Endothelial cell of umbilical vein (primary cell): ENCODE data around the gene GSTCD. TPM values are rescaled to one million over a fixed set of nuclear protein-coding genes. Genes with fewer than 3 reads are reported as not detected.

ENCODE experiments used
- BruUV-seq: library from RNA; stranded (reverse); fragments of 400-500 nt; replicated peaks from 2 replicates; lab custom pipeline; 2021; lab: Mats Ljungman, UMichigan
- CTCF ChIA-PET: fragments of 300-600, 350-600 bp; sonication (Branson Sonifier 250); formaldehyde crosslinking; loops from one replicate; lab custom pipeline; 2021; ENCODE audit warnings: antibody characterized with exemption, inconsistent platforms; lab: Charles Lee
- POLR2A ChIA-PET: fragments of 300-600, 350-600 bp; sonication (Branson Sonifier 250); formaldehyde crosslinking; loops from one replicate; lab custom pipeline; 2021; ENCODE audit warnings: antibody characterized with exemption, inconsistent platforms; lab: Charles Lee
- DNase-seq: peaks from one replicate; pipeline ENCODE4 v3.0.0-alpha.2; 2011; ENCODE audit warnings: low read depth, low spot score
- FAIRE-seq: peaks from 2 replicates; lab custom pipeline; 2011; peaks lifted over from hg19 to GRCh38; lab: Jason Lieb, UNC
- H2AFZ ChIP-seq: 2 replicates; pipeline ENCODE4 v1.6.0; 2012; ENCODE audit warnings: low read depth, low read length, control low read depth, inconsistent platforms
- H3K27ac ChIP-seq: 2 replicates; pipeline ENCODE4 v1.5.1; 2011; ENCODE audit warnings: low read depth, mild to moderate bottlenecking, control low read depth, low read length, moderate library complexity; ENCODE audit not compliant: insufficient read depth
- H3K27me3 ChIP-seq, 2 experiments: 2 replicates each; pipeline versions ENCODE4 v1.6.0 to v1.6.1; 2011; ENCODE audit warnings: low read length in 2 of 2, mixed read lengths in 1 of 2; ENCODE audit not compliant: control insufficient read depth in 2 of 2, insufficient read depth in 2 of 2
- H3K36me3 ChIP-seq, 2 experiments: 2 replicates in 1 of 2; 3 replicates in 1 of 2; pipeline ENCODE4 v1.5.1; 2011; ENCODE audit warnings: low read length in 2 of 2, mild to moderate bottlenecking in 1 of 2, moderate library complexity in 1 of 2; ENCODE audit not compliant: control insufficient read depth in 2 of 2, insufficient read depth in 2 of 2; ENCODE audit errors: extremely low read depth in 1 of 2
- H3K4me1 ChIP-seq: 3 replicates; pipeline ENCODE4 v1.5.1; 2011; ENCODE audit warnings: mild to moderate bottlenecking, low read length; ENCODE audit not compliant: control insufficient read depth, insufficient read depth; ENCODE audit errors: extremely low read depth
- H3K4me2 ChIP-seq: 2 replicates; pipeline ENCODE4 v1.6.1; 2011; ENCODE audit warnings: low read length, control low read depth, mixed read lengths; ENCODE audit not compliant: insufficient read depth
- H3K4me3 ChIP-seq, 3 experiments: fragments of 200-600 bp in 1 of 3; sonication (generic), shearing (Covaris generic) in 1 of 3; replicated peaks in 1 of 3; 2 replicates each; pipeline ENCODE4 v1.5.1; 2011 to 2016; ENCODE audit warnings: control low read depth in 3 of 3, low read length in 3 of 3, mild to moderate bottlenecking in 2 of 3, inconsistent platforms in 1 of 3, low read depth in 1 of 3, moderate library complexity in 1 of 3; ENCODE audit not compliant: insufficient read depth in 1 of 3
- H3K79me2 ChIP-seq: 2 replicates; pipeline ENCODE4 v1.6.0; 2012; ENCODE audit warnings: low read length, inconsistent platforms; ENCODE audit not compliant: control insufficient read depth, insufficient read depth
- H3K9ac ChIP-seq: replicated peaks from 2 replicates; pipeline ENCODE3; 2011; ENCODE audit warnings: low read length, control low read depth; ENCODE audit not compliant: insufficient read depth; ENCODE audit errors: extremely low read depth
- H3K9me1 ChIP-seq: replicated peaks from 3 replicates; pipeline ENCODE4 v1.6.0; 2011; ENCODE audit warnings: mild to moderate bottlenecking, low read length; ENCODE audit not compliant: control insufficient read depth, insufficient read depth; ENCODE audit errors: extremely low read depth
- H3K9me3 ChIP-seq: replicated peaks from 2 replicates; pipeline ENCODE4 v1.5.1; 2012; ENCODE audit warnings: low read length, inconsistent platforms; ENCODE audit not compliant: control insufficient read depth, insufficient read depth
- H4K20me1 ChIP-seq: replicated peaks from 2 replicates; pipeline ENCODE3; 2011; ENCODE audit warnings: mild to moderate bottlenecking, low read length; ENCODE audit not compliant: control insufficient read depth, insufficient read depth; ENCODE audit errors: extremely low read depth
- CTCF ChIP-seq, 2 donors: IDR thresholded peaks; 1 replicate in 1 of 2; 2 replicates in 1 of 2; pipeline ENCODE4 v1.5.1; 2011; ENCODE audit warnings: low read length in 2 of 2, mild to moderate bottlenecking in 2 of 2, moderate library complexity in 2 of 2, control low read depth in 1 of 2, inconsistent platforms in 1 of 2, low read depth in 1 of 2; ENCODE audit not compliant: insufficient read depth in 1 of 2; ENCODE audit errors: extremely low read depth in 1 of 2
- EZH2 ChIP-seq: IDR thresholded peaks from 2 replicates; pipeline ENCODE4 v1.6.1; 2012; ENCODE audit warnings: borderline replicate concordance, low read depth, mild to moderate bottlenecking, moderate library complexity, low read length, inconsistent platforms; ENCODE audit not compliant: severe bottlenecking
- FOS ChIP-seq: IDR thresholded peaks from 2 replicates; pipeline ENCODE4 v1.6.1; 2011; ENCODE audit warnings: mild to moderate bottlenecking, low read length, moderate library complexity, borderline replicate concordance; ENCODE audit not compliant: insufficient read depth
- GATA2 ChIP-seq: IDR thresholded peaks from 2 replicates; pipeline ENCODE4 v1.7.0; 2011; ENCODE audit warnings: low read depth, mild to moderate bottlenecking, moderate library complexity, mixed read lengths, low read length; ENCODE audit not compliant: insufficient read length, insufficient read depth
- JUN ChIP-seq: IDR thresholded peaks from 2 replicates; pipeline ENCODE4 v1.6.1; 2011; ENCODE audit warnings: borderline replicate concordance, low read depth; ENCODE audit not compliant: insufficient read length, insufficient read depth
- MAX ChIP-seq: IDR thresholded peaks from 2 replicates; pipeline ENCODE4 v1.6.1; 2011; ENCODE audit not compliant: insufficient read depth, insufficient read length
- MYC ChIP-seq: IDR thresholded peaks from one replicate; pipeline ENCODE4 v1.6.1; 2011; ENCODE audit warnings: mild to moderate bottlenecking, low read depth, low read length
- POLR2A ChIP-seq: IDR thresholded peaks from 2 replicates; pipeline ENCODE4 v1.6.1; 2012; ENCODE audit warnings: low read depth, mild to moderate bottlenecking, control low read depth, low read length
- POLR2AphosphoS5 ChIP-seq: IDR thresholded peaks from 2 replicates; pipeline ENCODE4 v1.6.1; 2012; ENCODE audit warnings: low read depth, mild to moderate bottlenecking, control low read depth, low read length, moderate library complexity; ENCODE audit not compliant: insufficient read depth
- dilution Hi-C: fragments of 300-500 bp; cut with MboI; formaldehyde crosslinking; loops from one replicate; pipeline ENCODE4 v1.15.0; 2019; ENCODE audit warnings: low sequenced_read_pairs; ENCODE audit not compliant: extremely low pct_ligation_motif_present
- intact Hi-C: fragments of 100-400 bp; cut with micrococcal nuclease; formaldehyde crosslinking; loops from one replicate; pipeline ENCODE4 v1.10.0; 2022
- polyA plus RNA-seq, 4 experiments: library from polyadenylated mRNA; depleted of rRNA in 3 of 4; stranded (reverse) in 3 of 4; unstranded in 1 of 4; fragments of >200 nt; gene quantifications; 2 replicates each; pipeline versions ENCODE4 v1.2.1 to v1.2.3, GENCODE V29; 2011 to 2012; ENCODE audit warnings: missing spikeins in 1 of 4
- total RNA-seq: library from RNA; stranded (reverse); gene quantifications from 2 replicates; pipeline ENCODE4 v1.2.3, GENCODE V29; 2021

Gene GSTCD
- total and polyA plus RNA-seq, 2 donors (not counting 3 experiments of a cell fraction or from before 2014, with no cell fraction given) = 3.3 to 11.3 TPM

GRCh38 chr4:105758958-105759357 is 50.4 kb downstream of the GSTCD start:
- Histone ChIP-seq H3K27me3 (no peaks in the 10 kb centered on the region), H4K20me1 (no peaks in the 10 kb centered on the region), H3K79me2 (no peaks in the 10 kb centered on the region), H3K4me3 (no peak overlapping the region), H3K4me1 (no peaks in the 10 kb centered on the region), H3K9ac (no peak overlapping the region), H3K27ac (no peak overlapping the region), H3K36me3 (no peaks in the 10 kb centered on the region), H2AFZ (no peak overlapping the region), H3K9me1 (no peaks in the 10 kb centered on the region), H3K4me2 (no peak overlapping the region), H3K9me3 (no peaks in the 10 kb centered on the region)
- ChIA-PET CTCF (interaction anchor here (1.7 kb wide), 1 partner anchor 10 kb away, joined by 9 read pairs; no protein-coding TSS in a partner anchor), POLR2A (no interaction called here)
- FAIRE-seq (no peak), DNase-seq (no peak)
- intact Hi-C loops (no loop called here), dilution Hi-C loops (no loop called here)
- BruUV-seq = no TSS peak
- TF ChIP-seq EZH2 (no peak), GATA2 (no peak), POLR2A (no peak), MAX (no peak), POLR2AphosphoS5 (no peak), JUN (no peak), FOS (no peak), MYC (no peak), CTCF (IDR thresholded peaks at IDR 0.05; ENCODE audit: extremely low read depth in 1 of 2, insufficient read depth in 1 of 2, low read depth in 1 of 2, low read length in 2 of 2) (no peak)
